Liver (tissue), 9 donors: ENCODE results near the gene HRH3. TPM values are rescaled to one million over a fixed set of nuclear protein-coding genes. Genes with fewer than 3 reads are reported as not detected.

Experiments used
- DNase-seq: peaks from one replicate; pipeline ENCODE4 v3.0.0-alpha.2; 2017; ENCODE audit warnings: low spot score
- H3K27ac ChIP-seq, 2 donors: one replicate each; pipeline ENCODE4 v1.7.0; 2013; ENCODE audit warnings: inconsistent platforms in 2 of 2, low read length in 2 of 2, control low read depth in 1 of 2, low read depth in 1 of 2, mild to moderate bottlenecking in 1 of 2
- H3K27me3 ChIP-seq, 4 donors: one replicate each; pipeline versions ENCODE4 v1.6.1 to v1.7.0; 2013; ENCODE audit warnings: low read length in 3 of 4, inconsistent platforms in 1 of 4, mild to moderate bottlenecking in 1 of 4, moderate library complexity in 1 of 4; ENCODE audit not compliant: control insufficient read depth in 4 of 4, insufficient read depth in 4 of 4
- H3K36me3 ChIP-seq, 4 donors: one replicate each; pipeline versions ENCODE4 v1.6.1 to v1.7.0; 2013; ENCODE audit warnings: low read length in 3 of 4, mild to moderate bottlenecking in 3 of 4, low read depth in 1 of 4, moderate library complexity in 1 of 4; ENCODE audit not compliant: control insufficient read depth in 4 of 4, insufficient read depth in 3 of 4
- H3K4me1 ChIP-seq, 4 donors: one replicate each; pipeline versions ENCODE4 v1.6.1 to v1.7.0; 2013; ENCODE audit warnings: low read length in 3 of 4, mild to moderate bottlenecking in 3 of 4, moderate library complexity in 1 of 4; ENCODE audit not compliant: control insufficient read depth in 4 of 4, insufficient read depth in 4 of 4
- H3K4me3 ChIP-seq, 3 donors: one replicate each; pipeline versions ENCODE4 v1.6.1 to v1.7.0; 2013; ENCODE audit warnings: low read length in 3 of 3, control low read depth in 1 of 3, low read depth in 1 of 3, mild to moderate bottlenecking in 1 of 3
- H3K9ac ChIP-seq, 2 donors: one replicate each; pipeline ENCODE4 v1.7.0; 2013; ENCODE audit warnings: low read length in 2 of 2, mild to moderate bottlenecking in 2 of 2, moderate library complexity in 2 of 2, control low read depth in 1 of 2, low read depth in 1 of 2
- H3K9me3 ChIP-seq, 4 donors: one replicate each; pipeline versions ENCODE4 v1.6.1 to v1.7.0; 2013; ENCODE audit warnings: low read length in 3 of 4; ENCODE audit not compliant: control insufficient read depth in 4 of 4
- EGR1 ChIP-seq, 2 donors: IDR thresholded peaks; 2 replicates each; pipeline ENCODE4 v1.6.1; 2016 to 2018; ENCODE audit warnings: antibody characterized with exemption in 2 of 2, low read depth in 2 of 2
- FOXA2 ChIP-seq: IDR thresholded peaks from 2 replicates; pipeline ENCODE4 v1.6.1; 2016; ENCODE audit warnings: antibody characterized with exemption
- GABPA ChIP-seq, 2 donors: IDR thresholded peaks in 1 of 2; conservative IDR thresholded peaks in 1 of 2; 2 replicates each; pipeline ENCODE4 v1.6.1; 2016; ENCODE audit warnings: antibody characterized with exemption in 2 of 2, mild to moderate bottlenecking in 1 of 2, moderate library complexity in 1 of 2
- HNF4A ChIP-seq, 2 donors: conservative IDR thresholded peaks; 2 replicates each; pipeline ENCODE4 v1.6.1; 2016; ENCODE audit warnings: antibody characterized with exemption in 2 of 2, mild to moderate bottlenecking in 2 of 2
- HNF4G ChIP-seq: IDR thresholded peaks from 2 replicates; pipeline ENCODE4 v1.6.1; 2016; ENCODE audit warnings: antibody characterized with exemption
- MAX ChIP-seq: IDR thresholded peaks from 2 replicates; pipeline ENCODE4 v1.6.1; 2016; ENCODE audit warnings: antibody characterized with exemption
- NR2F2 ChIP-seq: IDR thresholded peaks from 2 replicates; pipeline ENCODE4 v1.6.1; 2016; ENCODE audit warnings: antibody characterized with exemption
- RAD21 ChIP-seq, 2 donors: IDR thresholded peaks; 2 replicates each; pipeline ENCODE4 v1.6.1; 2016; ENCODE audit warnings: antibody characterized with exemption in 2 of 2, mild to moderate bottlenecking in 2 of 2
- RXRA ChIP-seq, 2 donors: IDR thresholded peaks; 2 replicates each; pipeline ENCODE4 v1.6.1; 2017 to 2018; ENCODE audit warnings: antibody characterized with exemption in 2 of 2, mild to moderate bottlenecking in 1 of 2
- TAF1 ChIP-seq: conservative IDR thresholded peaks from 2 replicates; pipeline ENCODE4 v1.6.1; 2016; ENCODE audit warnings: antibody characterized with exemption, mild to moderate bottlenecking
- ZBTB33 ChIP-seq: IDR thresholded peaks from 2 replicates; pipeline ENCODE4 v1.6.1; 2016; ENCODE audit warnings: antibody characterized with exemption
- WGBS: extraction: QIAGEN DNeasy Blood & Tissue Kit; methylation state at CpG from one replicate; pipeline ENCODE4 v1.1.7; 2013; 5-methylcytosine and 5-hydroxymethylcytosine counted together
- polyA plus RNA-seq, 2 donors: library from polyadenylated mRNA; stranded (reverse) in 1 of 2; unstranded in 1 of 2; fragments of 200-250 nt in 1 of 2; fragments of >200 nt in 1 of 2; fragmentation: Nextera tagmentation in 1 of 2; extraction: Ambion mirVana in 1 of 2; gene quantifications; one replicate each; pipeline versions ENCODE4 v1.2.1 to v1.2.3, GENCODE V29; 2013 to 2015
- total RNA-seq, 2 donors: library from RNA; depleted of rRNA; stranded (reverse); fragments of >200 nt; gene quantifications; one replicate each; pipeline ENCODE4 v1.2.3, GENCODE V29; 2014
- TF ChIP-seq, protein P1 (sequence below): IDR thresholded peaks from 2 replicates; pipeline ENCODE4 v1.6.1; 2016; ENCODE audit warnings: antibody characterized with exemption
- donor health status: healthy.
- donor health status: healthy.
- donor health status: healthy.
- donor health status: healthy.
- donor health status: healthy.

Gene HRH3
- total and polyA plus RNA-seq, 4 donors = not detected

DNA sequence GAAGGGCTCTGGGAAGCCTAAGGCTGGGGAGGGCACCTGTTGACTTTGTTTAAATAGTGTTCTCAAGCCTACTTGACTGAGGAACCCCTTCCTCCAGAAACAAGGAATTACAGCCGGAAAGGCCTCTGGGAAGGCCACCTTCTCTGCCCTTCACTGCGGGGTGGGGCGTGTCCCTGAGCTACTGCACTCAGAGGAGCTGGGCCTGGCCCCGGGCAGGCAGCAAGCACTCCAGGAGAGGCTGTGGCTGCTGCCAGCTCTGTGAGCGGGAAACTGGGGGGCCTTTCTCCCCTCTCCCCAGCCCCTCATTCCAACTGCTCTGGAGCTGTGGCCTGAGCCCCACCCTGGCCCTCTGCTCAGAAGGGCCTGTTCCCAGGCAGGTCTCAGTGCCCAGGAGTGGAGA lies 14.3 kb upstream of the HRH3 start:
- TF ChIP-seq, protein P1, sequence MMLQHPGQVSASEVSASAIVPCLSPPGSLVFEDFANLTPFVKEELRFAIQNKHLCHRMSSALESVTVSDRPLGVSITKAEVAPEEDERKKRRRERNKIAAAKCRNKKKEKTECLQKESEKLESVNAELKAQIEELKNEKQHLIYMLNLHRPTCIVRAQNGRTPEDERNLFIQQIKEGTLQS = no peak
- no peak for TF ChIP-seq EGR1 (IDR thresholded peaks at IDR 0.05; ENCODE audit: low read depth in 2 of 2)
- no peak for TF ChIP-seq RXRA (IDR thresholded peaks at IDR 0.05)
- TF ChIP-seq GABPA (IDR thresholded peaks at IDR 0.05 in 1 of 2, conservative IDR thresholded peaks at IDR 0.05 in 1 of 2) = no peak
- H3K9me3 ChIP-seq = no peaks in the 10 kb centered on the region
- 82% methylated on average over 5 of the region's 5 CpGs for WGBS
- H3K4me3 ChIP-seq = no peak overlapping the region
- no peaks in the 10 kb centered on the region for H3K36me3 ChIP-seq
- no peak overlapping the region for H3K9ac ChIP-seq
- H3K27me3 ChIP-seq = no peaks in the 10 kb centered on the region
- DNase-seq = no peak
- peaks cover 4 to 14% (median 6%) of the 10 kb centered on the region in 4 donors for H3K4me1 ChIP-seq
- no peak overlapping the region for H3K27ac ChIP-seq

DNA sequence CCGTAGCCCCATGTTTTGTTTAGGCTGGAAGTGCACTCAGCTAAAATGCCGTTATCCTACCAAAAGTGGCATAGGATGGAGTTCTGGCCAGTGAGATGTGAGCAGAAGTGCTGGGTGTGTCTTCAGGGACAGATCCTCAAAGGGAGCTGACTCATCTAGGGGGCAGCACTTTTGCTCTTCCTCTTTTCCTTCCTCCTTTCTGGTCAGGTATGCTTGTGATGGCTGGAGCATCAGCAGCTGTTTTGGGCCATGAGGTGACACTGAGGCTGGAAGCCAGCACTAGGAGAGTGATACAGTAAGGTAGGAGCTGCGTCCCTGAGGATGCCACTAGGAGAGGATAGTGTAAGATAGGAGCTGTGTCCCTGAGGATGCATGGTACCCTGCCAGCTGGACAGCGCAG lies 13.6 kb upstream of the HRH3 start:
- Histone ChIP-seq H3K36me3 (no peaks in the 10 kb centered on the region), H3K9ac (no peak overlapping the region), H3K9me3 (no peaks in the 10 kb centered on the region), H3K4me3 (no peak overlapping the region), H3K27me3 (no peaks in the 10 kb centered on the region), H3K4me1 (peaks cover 0 to 8% (median 5%) of the 10 kb centered on the region in 4 donors), H3K27ac (no peak overlapping the region)
- TF ChIP-seq, protein P1 = no peak
- no peak for TF ChIP-seq NR2F2
- TF ChIP-seq HNF4A (conservative IDR thresholded peaks at IDR 0.05) = no peak
- no peak for TF ChIP-seq TAF1
- 95% methylated on average over 4 of the region's 4 CpGs for WGBS
- DNase-seq = no peak

DNA sequence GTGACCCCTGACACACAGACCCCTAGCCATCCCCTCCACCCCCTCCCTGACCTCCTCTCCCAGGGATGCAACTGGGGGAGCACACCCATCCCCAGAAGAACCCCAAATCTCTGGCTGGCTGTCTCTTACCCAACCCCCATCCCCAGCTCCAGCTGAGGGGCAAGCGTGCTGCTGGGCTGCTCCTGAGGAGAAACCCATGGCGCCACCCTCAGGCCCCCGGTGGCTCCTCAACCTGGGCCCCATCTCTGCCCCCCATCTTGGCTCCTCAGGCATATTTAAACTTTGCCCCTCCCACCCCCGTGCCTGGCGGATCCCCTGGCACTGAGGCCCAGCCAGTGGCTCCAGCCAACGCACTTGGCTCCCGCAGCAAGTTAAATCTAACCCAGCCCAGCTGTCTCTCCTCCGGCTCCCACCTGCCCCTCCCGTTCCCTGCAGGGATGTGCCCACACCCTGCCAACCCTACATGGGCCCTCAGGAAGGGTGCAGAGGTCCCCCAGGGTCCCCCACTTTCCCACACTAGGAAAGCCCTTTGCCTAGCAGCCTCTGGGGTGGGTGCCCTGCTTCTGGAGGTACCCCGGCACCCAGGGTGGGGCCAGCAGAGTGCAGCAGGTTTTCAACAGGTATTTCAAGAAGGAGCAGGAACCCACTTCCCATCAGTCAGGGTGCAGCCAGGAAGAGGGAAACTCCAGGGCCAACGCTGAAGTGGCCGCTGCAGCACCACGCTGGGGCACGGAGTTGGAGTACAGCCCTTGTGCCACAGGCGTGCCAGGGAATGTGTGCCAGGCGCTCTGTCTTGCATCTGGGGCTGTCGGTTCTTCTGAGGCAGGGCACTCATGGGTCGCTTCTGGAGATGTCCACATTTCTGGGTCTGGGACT lies 12.9 kb upstream of the HRH3 start:
- H3K9ac ChIP-seq = no peak overlapping the region
- no peaks in the 10 kb centered on the region for H3K9me3 ChIP-seq
- DNase-seq = no peak
- H3K27ac ChIP-seq = no peak overlapping the region
- no peaks in the 10 kb centered on the region for H3K36me3 ChIP-seq
- TF ChIP-seq RAD21 (IDR thresholded peaks at IDR 0.05) (no peak), NR2F2 (no peak), RXRA (IDR thresholded peaks at IDR 0.05) (no peak), FOXA2 (no peak), GABPA (IDR thresholded peaks at IDR 0.05 in 1 of 2, conservative IDR thresholded peaks at IDR 0.05 in 1 of 2) (no peak), HNF4G (no peak), HNF4A (conservative IDR thresholded peaks at IDR 0.05) (no peak), MAX (no peak), ZBTB33 (no peak)
- H3K27me3 ChIP-seq = no peaks in the 10 kb centered on the region
- peaks cover 0 to 8% (median 5%) of the 10 kb centered on the region in 4 donors for H3K4me1 ChIP-seq
- H3K4me3 ChIP-seq = no peak overlapping the region
- WGBS = 79% methylated on average over 18 of the region's 18 CpGs
